Fibroblast of lung (primary cell): Measurements from ENCODE around the gene CCDC149. TPM values are rescaled to one million over a fixed set of nuclear protein-coding genes. Genes with fewer than 3 reads are reported as not detected.

Source experiments
- DNase-seq, 2 donors: peaks; one replicate each; pipeline versions ENCODE4 v3.0.0 to v3.0.0-alpha.2; 2010; ENCODE audit warnings: low read depth in 2 of 2
- H2AFZ ChIP-seq: 2 replicates; pipeline ENCODE4 v1.5.1; 2012; ENCODE audit warnings: low read length, control low read depth, inconsistent platforms
- H3K27ac ChIP-seq: 2 replicates; pipeline ENCODE4 v1.5.1; 2011; ENCODE audit warnings: low read length, control low read depth; ENCODE audit not compliant: insufficient read depth
- H3K27me3 ChIP-seq: 2 replicates; pipeline ENCODE4 v1.5.1; 2011; ENCODE audit warnings: mild to moderate bottlenecking, low read length; ENCODE audit not compliant: control insufficient read depth, insufficient read depth
- H3K36me3 ChIP-seq: 2 replicates; pipeline ENCODE4 v1.5.1; 2011; ENCODE audit warnings: low read length; ENCODE audit not compliant: control insufficient read depth, insufficient read depth
- H3K4me1 ChIP-seq: 2 replicates; pipeline ENCODE4 v1.5.1; 2011; ENCODE audit warnings: low read length; ENCODE audit not compliant: control insufficient read depth, insufficient read depth; ENCODE audit errors: extremely low read depth
- H3K4me2 ChIP-seq: 2 replicates; pipeline ENCODE4 v1.5.1; 2011; ENCODE audit warnings: low read length, control low read depth; ENCODE audit not compliant: insufficient read depth; ENCODE audit errors: extremely low read depth
- H3K4me3 ChIP-seq, 4 experiments: fragments of 200-600 bp in 1 of 4; sonication (generic) in 1 of 4; replicated peaks in 1 of 4; 2 replicates each; pipeline ENCODE4 v1.5.1; 2011 to 2016; ENCODE audit warnings: low read length in 4 of 4, low read depth in 3 of 4, mild to moderate bottlenecking in 3 of 4, control low read depth in 2 of 4, inconsistent platforms in 1 of 4, mixed read lengths in 1 of 4; ENCODE audit not compliant: insufficient read depth in 1 of 4; ENCODE audit errors: control extremely low read depth in 1 of 4
- H3K79me2 ChIP-seq: 2 replicates; pipeline ENCODE4 v1.5.1; 2012; ENCODE audit warnings: mild to moderate bottlenecking, low read length, inconsistent platforms; ENCODE audit not compliant: control insufficient read depth, insufficient read depth
- H3K9ac ChIP-seq: 2 replicates; pipeline ENCODE4 v1.5.1; 2011; ENCODE audit warnings: mild to moderate bottlenecking, low read length, control low read depth; ENCODE audit not compliant: insufficient read depth
- H3K9me3 ChIP-seq: 2 replicates; pipeline ENCODE4 v1.5.1; 2012; ENCODE audit warnings: low read depth, low read length; ENCODE audit not compliant: control insufficient read depth, insufficient read depth
- H4K20me1 ChIP-seq: 2 replicates; pipeline ENCODE4 v1.5.1; 2011; ENCODE audit warnings: low read length; ENCODE audit not compliant: control insufficient read depth, insufficient read depth; ENCODE audit errors: extremely low read depth
- EZH2 ChIP-seq: IDR thresholded peaks from 2 replicates; pipeline ENCODE4 v1.5.1; 2012; ENCODE audit warnings: low read length, control low read depth, mild to moderate bottlenecking; ENCODE audit errors: missing control alignments
- polyA plus RNA-seq, 2 donors: library from polyadenylated mRNA; depleted of rRNA in 1 of 2; stranded (reverse) in 1 of 2; unstranded in 1 of 2; fragments of >200 nt; gene quantifications; 2 replicates each; pipeline ENCODE4 v1.2.1, GENCODE V29; 2011 to 2012; ENCODE audit warnings: missing spikeins in 1 of 2
- total RNA-seq: library from RNA; depleted of rRNA; stranded (reverse); fragments of >200 nt; gene quantifications from 2 replicates; pipeline ENCODE4 v1.2.1, GENCODE V29; 2014
- TF ChIP-seq, protein P1 (sequence below), 2 donors: IDR thresholded peaks in 1 of 2; conservative IDR thresholded peaks in 1 of 2; 1 replicate in 1 of 2; 2 replicates in 1 of 2; pipeline ENCODE4 v1.5.1; 2011 to 2012; ENCODE audit warnings: low read length in 2 of 2, control low read depth in 1 of 2, inconsistent platforms in 1 of 2, low read depth in 1 of 2, mild to moderate bottlenecking in 1 of 2

The CCDC149 gene
- total and polyA plus RNA-seq, 2 donors (not counting 1 experiment from before 2014, with no cell fraction given): 13.9 to 14.6 TPM

GRCh38 chr4:24771241-24771640 is 141.6 kb downstream of the CCDC149 start:
- Histone ChIP-seq H3K9me3 (no peaks in the 10 kb centered on the region), H3K4me1 (peaks cover 10% of the 10 kb centered on the region), H3K27me3 (no peaks in the 10 kb centered on the region), H3K79me2 (no peaks in the 10 kb centered on the region), H3K4me2 (no peak overlapping the region), H3K36me3 (no peaks in the 10 kb centered on the region), H3K9ac (no peak overlapping the region), H4K20me1 (no peaks in the 10 kb centered on the region), H3K4me3 (no peak overlapping the region), H3K27ac (no peak overlapping the region), H2AFZ (no peak overlapping the region)
- TF ChIP-seq, protein P1, sequence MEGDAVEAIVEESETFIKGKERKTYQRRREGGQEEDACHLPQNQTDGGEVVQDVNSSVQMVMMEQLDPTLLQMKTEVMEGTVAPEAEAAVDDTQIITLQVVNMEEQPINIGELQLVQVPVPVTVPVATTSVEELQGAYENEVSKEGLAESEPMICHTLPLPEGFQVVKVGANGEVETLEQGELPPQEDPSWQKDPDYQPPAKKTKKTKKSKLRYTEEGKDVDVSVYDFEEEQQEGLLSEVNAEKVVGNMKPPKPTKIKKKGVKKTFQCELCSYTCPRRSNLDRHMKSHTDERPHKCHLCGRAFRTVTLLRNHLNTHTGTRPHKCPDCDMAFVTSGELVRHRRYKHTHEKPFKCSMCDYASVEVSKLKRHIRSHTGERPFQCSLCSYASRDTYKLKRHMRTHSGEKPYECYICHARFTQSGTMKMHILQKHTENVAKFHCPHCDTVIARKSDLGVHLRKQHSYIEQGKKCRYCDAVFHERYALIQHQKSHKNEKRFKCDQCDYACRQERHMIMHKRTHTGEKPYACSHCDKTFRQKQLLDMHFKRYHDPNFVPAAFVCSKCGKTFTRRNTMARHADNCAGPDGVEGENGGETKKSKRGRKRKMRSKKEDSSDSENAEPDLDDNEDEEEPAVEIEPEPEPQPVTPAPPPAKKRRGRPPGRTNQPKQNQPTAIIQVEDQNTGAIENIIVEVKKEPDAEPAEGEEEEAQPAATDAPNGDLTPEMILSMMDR (conservative IDR thresholded peaks at IDR 0.05 in 1 of 2, IDR thresholded peaks at IDR 0.05 in 1 of 2; ENCODE audit: low read depth in 1 of 2, low read length in 2 of 2): no peak
- TF ChIP-seq EZH2: no peak
- peak; percentile 60 to 76 for DNase-seq

GRCh38 chr4:24770667-24771066 is 142.2 kb downstream of the CCDC149 start:
- Histone ChIP-seq H3K4me3 (no peak overlapping the region), H3K4me1 (peaks cover 12% of the 10 kb centered on the region), H2AFZ (no peak overlapping the region), H3K4me2 (no peak overlapping the region), H3K27ac (peak overlapping the region; percentile 74), H3K9ac (no peak overlapping the region), H3K36me3 (no peaks in the 10 kb centered on the region), H4K20me1 (no peaks in the 10 kb centered on the region), H3K27me3 (no peaks in the 10 kb centered on the region), H3K9me3 (no peaks in the 10 kb centered on the region), H3K79me2 (no peaks in the 10 kb centered on the region)
- TF ChIP-seq, protein P1 (conservative IDR thresholded peaks at IDR 0.05 in 1 of 2, IDR thresholded peaks at IDR 0.05 in 1 of 2; ENCODE audit: low read depth in 1 of 2, low read length in 2 of 2): no peak
- no peak for TF ChIP-seq EZH2
- DNase-seq: peak in 1 of 2 donors; percentile 43

DNA sequence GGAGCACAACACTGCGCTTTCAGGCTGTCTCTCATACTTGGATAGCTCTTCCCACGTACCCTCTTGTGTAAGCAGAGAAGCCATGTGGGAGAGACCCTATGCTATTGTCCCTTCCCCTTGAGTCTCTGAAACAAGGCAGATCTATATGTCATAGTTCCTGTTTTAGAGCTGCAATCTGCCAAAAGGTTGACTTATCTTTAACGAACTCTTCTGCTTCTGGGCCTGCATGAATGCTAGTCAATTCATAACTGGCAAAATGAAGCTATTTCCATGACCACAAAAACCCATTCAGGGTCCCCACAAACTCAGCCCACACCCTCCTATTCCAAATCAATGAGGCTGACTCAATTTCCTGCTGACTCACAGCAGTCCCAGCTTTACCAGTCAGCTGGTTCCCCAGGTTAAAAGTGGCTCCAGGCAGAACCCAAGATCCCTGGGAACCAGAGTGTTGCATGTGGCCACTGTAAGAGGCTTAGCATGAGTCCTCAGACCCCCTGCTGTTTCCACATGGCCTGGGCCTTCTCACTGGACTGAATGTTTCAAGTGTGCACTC is 142.7 kb downstream of the CCDC149 start:
- Histone ChIP-seq H4K20me1 (no peaks in the 10 kb centered on the region), H3K36me3 (no peaks in the 10 kb centered on the region), H3K4me2 (peak overlapping the region; percentile 36), H2AFZ (no peak overlapping the region), H3K4me3 (no peak overlapping the region), H3K9me3 (no peaks in the 10 kb centered on the region), H3K4me1 (peaks cover 15% of the 10 kb centered on the region), H3K79me2 (no peaks in the 10 kb centered on the region), H3K9ac (no peak overlapping the region), H3K27me3 (no peaks in the 10 kb centered on the region), H3K27ac (peak overlapping the region; percentile 74)
- DNase-seq: peak; percentile 92 to 98
- TF ChIP-seq EZH2: no peak
- TF ChIP-seq, protein P1 (conservative IDR thresholded peaks at IDR 0.05 in 1 of 2, IDR thresholded peaks at IDR 0.05 in 1 of 2; ENCODE audit: low read depth in 1 of 2, low read length in 2 of 2): no peak
